Stimulated activated CD4-positive, alpha-beta T cell treated with anti-CD3 and anti-CD28 coated beads, Interleukin-12 subunit alpha, Interleukin-12 subunit beta, amount 100 ng/mL, for 48 hours (primary cell): ENCODE measurements around the gene SLC51B.
"Not testable (repeated sequence)": the region's sequence is repeated elsewhere in the genome, so short reads cannot be mapped to it uniquely, and the experiment has no call there.

Experiments used
- DNase-seq, 3 donors: peaks; one replicate each; pipeline ENCODE4 v3.0.0-alpha.2; 2020; ENCODE audit warnings: low read depth in 2 of 3, low spot score in 1 of 3

The SLC51B gene

DNA sequence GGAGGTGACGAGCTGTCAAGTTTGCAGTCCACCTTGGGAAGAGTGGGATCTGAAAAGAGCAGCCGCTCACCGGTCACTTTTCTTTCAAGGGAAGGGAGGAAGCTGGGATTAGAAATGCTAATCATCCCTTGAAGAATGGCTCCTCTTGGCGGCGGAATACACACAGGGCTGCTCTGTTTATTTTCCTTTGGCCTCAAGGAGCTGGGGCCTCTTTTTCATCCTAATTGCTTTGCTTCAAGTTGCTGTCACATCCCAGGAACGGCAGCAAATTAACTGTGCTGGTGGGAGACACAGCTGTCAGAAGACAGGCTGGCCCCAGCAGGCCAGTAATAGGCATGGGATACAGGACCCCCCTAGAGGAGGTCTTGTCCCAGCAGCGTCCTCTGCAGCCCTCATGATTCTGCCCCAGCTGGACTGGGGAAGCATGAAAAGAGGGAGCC lies 38.1 kb downstream of the SLC51B start:
- no peak for DNase-seq

DNA sequence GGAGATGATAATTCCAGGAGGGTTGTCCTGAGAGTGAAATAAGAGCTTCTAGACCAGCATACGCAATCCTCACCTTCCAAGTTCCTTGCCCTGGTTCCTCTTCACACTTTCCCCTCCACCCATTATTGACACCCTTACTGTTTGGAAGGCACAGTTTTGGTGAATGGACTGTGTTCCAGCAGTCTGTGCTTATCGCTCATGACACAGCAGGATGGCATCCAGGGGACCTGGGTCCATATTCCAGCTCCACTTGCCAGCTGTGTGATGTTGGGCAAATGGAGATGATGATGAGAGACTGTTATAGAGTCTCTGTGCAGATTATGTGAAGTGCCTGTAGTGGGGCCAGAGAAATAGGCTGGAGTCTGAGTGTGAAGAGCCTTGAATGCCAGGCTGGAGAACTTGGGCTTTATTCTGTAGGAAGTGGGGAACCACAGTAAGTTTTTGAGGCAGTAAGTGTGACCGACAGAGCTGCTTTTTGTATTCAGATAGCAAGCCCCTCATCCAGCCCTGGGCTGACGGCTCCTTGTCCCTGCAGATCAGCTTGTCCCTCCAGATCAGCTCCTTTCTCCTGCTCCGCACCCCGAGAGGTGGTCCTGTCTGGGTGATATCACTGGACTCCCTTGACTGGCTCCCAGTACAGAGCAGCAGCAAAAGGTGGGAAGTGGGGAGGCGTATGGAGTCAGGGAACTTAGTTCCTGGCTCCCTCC lies 39.5 kb downstream of the SLC51B start:
- no peak for DNase-seq

DNA sequence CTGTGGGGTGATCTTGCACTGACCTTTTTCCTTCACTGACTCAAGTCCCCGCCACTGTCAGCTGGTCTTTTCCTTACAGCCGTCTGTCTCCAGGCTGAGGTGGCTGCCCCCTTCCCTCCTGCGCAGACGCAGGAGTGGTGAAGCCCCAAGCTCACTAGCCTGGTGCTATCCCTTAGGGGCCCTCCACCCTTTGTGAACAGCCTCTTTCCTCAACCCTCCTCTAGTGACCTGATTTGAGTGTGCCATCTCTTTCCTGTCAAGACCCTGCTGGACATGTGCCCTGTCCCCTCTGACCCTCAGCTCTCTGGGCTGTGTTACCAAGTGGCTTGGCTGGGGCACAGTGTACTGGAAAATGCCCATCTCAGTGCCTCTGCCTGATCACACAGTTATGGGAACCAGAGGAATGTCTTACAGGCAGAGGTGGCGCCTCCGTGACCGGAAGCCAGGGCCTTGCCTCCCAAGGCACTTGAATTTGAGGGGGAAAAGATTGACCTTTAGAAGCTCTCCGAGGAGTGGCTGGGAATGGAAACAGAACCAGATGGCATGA lies 40.1 kb downstream of the SLC51B start:
- no peak for DNase-seq

DNA sequence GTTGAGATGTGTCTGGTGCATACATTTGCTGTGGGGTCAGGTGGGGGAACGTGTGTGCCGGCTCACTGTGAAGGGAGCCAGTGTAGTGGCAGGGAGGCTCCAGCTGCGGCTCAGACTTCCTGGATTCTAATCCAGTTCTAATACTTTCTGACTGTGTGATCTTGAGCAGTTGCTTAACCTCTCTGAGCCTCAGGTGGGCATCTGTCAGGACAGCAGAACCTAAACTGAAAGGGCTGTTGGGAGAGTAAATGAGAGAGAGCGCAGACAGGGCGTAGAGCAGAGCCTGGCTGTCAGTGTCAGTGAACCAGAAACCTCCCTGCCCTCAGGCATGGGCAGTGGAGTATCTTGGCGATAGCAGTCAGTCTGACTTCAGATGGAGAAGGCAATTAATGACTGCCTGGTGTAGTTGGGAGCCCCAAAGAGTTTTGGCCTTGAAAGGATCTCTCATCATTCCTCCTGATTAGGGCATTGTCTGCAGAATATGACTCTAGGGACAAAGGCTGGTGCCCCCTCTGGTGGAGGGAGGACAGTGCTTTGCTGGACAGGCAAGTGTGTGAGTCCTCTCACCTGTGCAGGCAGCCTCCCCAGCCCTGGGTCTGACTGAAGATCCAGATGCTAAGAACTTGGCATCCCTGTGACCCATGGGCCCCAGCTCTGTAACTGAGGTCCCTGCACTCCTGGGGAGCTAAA lies 40.9 kb downstream of the SLC51B start:
- DNase-seq = no peak

DNA sequence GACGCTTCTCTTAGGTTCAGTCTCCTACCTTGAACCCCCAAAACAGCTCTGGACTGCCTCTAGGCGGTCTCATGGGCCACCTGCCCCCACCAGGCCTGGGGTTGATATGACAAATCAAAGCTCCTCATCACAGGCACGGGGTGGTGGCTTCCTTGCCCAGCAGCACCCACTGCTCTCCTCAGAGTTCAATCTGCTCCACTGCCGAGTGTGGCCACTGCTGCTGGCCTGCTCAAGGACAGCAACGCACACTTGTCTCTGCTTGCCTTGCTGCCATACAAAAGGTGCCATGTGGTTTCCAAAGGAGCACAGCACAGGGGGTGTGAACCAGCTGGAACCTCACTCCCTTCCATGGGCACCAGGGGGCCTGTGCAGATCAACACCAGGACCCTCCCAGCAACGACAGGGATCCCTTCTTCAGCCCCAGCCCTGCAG lies 41.5 kb downstream of the SLC51B start:
- DNase-seq = no peak

DNA sequence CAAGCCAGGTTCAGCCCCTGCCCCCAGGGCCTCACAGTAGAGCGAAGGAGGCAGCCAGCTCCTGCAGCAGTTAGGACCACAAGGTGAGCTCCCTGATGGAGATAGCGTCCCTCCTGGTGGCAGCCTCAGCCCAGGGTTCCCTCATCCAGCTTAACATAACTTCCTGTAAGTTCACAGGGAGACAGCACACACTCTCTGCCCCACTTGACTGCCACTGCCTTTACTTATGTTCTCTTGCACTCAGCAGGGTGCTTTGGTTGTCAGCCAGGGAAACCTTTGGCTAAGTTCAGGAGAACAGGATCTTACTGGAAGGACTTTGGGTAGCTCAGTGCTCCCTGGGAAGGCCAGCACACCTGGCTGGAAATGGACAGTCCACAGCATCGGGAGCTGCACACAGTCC lies 42.2 kb downstream of the SLC51B start:
- no peak for DNase-seq

DNA sequence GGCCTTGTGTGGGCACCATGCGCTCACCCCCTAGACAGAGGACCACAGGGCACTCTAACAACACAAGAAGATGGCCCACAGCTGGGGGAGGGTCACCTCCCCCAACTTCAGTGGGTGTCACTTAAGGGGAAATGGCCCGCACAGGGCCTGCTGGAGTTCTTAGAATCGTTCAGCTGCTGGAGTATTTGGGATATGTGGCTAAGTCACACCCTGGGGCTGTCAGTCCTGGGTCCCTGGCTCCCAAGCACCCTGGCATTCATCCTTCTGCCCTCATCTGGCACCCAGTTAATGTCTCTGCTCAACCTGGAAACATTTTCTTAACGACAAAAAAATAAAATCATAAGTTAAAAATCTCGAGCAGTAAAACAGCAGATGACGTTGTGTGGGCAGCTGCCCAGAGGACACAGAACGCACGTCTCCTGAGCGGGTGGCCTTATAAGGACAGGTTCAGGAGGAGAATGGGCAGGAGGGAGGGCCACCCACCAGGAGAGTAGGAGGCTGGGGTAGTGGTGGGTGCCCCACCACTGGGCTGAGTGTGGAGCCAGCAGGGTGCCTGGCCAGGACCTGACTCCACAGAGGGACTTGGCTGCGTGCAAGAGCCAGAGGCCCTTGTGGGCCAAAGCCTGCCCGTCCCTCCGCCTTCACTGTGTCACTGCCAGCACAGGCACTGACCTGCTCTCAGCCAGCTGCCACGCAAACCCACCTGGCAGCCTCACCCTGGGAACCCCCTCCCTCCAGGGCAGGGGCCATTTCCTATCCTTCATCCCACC lies 42.9 kb downstream of the SLC51B start:
- DNase-seq = no peak

DNA sequence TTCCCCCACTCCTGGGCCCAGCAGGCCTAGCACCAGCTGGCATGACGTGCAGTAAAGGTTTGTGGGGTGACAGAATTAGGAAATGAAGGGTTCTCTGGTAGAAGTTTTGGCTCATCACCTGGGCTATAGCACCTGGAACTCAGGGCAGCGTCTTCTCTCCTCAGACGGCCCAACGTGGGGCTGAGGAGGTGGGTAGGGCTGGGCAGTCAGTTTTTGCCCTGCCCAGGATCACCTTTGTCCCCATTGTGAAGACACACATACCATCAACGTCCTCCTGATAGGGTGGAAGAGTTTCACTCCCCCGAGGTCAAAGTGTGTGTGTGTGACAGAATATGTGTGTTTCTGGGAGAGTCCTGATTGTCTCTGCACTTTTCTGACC lies 43.4 kb downstream of the SLC51B start:
- no peak for DNase-seq

DNA sequence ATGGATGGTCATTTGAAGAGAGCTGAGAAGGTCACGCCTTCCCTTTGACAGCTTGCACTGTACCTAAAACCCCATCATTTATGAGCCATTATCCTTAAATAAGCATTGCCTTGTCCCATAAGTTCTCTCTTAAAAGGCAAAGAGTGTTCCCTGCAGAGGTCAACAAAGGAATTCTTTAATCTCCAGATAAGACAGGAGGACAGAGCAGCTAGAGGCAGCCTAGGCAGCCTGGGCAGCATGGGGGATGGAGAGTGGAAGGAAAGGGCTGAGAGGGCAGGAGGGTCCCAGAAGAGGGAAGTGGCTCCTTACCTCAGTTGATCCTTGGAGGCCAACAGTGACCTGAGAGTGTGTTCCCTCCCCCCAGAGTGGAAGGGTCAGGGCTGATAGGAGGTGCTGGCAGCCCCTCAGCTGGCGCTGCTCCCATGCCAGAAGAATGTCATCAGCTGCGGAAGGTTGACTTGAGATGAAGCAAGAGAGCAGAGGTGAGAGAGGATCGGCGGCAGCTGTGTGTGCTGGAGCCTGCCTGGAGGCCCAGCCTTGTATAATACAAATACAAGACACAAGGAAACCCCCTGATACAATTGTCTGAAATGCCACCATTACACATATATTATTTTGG lies 44.1 kb downstream of the SLC51B start:
- DNase-seq = no peak

DNA sequence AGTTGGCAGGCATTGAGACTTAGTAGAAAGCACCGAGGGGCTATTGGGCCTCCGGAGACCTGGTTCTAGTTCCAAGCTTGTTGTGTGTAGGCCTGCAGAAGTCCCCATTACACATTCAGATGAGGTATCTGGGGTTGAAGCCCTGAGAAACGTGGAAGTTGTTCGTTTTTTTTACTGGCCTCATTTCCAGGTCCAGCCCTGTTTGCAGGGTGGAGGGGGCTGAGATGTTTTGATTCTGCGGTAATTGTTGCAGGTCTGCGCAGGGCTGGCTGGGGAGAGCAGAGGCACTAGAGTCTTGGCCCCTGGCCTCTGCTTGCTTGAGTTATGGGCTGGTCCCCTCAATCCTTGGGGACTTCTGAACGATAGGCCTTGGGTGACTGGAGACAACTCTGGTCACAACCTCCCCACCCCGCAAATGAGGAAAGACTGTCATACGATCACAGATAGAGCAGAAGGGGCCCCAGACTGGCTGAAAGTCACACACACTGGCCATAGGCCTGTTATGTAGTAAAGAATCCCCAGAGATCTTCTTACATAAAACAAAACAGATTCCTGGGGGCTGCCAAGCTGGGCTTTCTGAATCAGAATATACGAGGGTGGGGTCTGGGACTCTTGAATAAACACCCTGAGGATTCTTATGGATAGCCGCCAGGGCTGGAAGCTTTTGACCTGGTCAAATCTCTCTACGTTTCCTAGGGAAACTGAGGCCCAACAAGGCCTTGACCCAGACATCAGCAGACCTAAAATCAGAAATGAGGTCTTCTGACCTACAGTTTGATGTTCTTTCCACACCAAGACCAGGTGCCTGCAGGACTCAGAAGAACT lies 47.0 kb downstream of the SLC51B start:
- no peak for DNase-seq

DNA sequence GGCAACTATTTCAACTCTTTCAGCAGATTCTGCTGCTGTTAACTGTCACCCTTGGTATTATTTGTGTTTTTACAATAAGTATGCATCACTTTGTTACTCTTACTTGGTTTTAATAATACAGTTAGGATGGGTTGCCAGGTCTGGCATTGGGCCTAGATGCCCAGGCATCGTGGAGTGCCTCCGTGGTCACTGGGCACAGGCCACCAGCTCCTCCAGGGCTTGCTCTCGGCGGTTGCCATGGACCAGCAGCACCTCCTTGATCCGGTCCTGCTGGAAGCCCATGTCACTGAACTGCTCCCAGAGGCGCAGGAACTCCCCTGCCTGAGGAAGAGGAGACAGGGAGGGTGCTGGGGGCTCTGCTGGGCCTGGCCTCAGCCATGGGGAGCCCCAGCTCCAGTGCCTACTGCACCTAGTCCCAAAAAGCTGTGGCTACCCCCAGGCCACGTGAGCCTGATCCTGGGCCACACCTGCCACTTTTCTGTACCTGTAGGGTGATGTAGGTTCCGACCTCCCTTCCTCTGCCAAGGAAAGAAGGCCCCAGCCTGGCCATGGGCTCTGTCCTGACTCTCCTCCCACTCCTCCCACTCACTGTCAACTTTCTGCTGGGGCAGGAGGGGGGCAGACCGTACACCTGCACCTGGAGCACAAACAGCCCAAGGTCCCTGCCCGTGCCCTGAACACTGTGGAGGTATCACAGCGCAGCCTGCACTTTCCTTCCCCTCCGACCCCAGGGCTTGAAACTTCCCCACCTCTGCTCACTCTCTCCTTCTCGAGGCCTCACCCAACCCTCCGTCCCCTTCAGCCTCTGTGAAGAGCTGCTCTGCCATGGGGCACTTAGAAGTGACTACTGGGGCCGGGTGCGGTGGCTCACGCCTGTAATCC lies 48.0 kb downstream of the SLC51B start:
- DNase-seq = no peak

DNA sequence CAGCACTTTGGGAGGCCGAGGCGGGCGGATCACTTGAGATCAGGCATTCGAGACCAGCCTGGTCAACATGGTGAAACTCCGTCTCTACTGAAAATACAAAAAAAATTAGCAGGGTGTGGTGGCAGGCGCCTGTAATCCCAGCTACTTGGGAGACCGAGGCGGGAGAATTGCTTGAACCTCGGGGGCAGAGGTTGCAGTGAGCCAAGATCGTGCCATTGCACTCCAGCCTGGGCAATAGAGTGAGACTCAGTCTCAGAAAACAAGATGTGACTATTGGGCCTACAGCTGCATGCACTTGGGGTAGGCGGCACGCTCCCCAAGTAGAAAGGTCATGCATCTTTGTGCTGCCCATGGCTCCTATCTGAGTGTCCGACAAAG lies 48.6 kb downstream of the SLC51B start:
- DNase-seq = not testable (repeated sequence)

DNA sequence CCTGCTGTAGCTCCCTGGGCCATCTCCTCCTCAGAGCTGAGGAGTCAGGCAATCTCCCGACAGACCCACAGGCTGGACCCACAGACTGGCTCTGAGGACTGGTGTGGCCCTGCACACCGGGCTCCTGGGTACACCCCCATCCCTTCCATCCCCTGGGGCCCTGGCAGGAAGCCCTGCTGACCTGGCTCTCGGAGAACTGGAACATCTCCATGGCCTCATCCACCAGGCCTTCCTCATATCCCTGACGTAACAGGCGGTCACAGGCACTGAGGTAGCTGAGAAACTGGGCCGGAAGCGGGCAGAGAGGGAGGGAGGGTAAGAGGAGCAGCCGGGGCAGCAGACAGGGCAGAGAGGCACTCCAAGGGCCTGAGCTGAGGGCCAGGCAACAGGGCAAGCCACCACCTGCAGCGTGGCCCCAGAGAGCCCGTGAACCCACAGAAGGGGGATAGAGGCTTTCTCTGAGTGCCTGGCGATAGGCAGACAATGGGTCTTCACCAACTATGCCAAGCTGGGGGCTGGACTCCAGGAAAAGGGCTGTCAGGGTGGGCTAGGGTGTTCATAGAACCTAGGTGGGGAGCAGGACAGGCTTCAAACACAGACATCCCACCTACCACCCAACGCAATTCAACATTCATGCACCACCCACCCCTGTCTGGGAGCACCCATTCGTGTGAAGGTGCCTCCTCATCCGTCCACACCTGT lies 49.3 kb downstream of the SLC51B start:
- DNase-seq = no peak

DNA sequence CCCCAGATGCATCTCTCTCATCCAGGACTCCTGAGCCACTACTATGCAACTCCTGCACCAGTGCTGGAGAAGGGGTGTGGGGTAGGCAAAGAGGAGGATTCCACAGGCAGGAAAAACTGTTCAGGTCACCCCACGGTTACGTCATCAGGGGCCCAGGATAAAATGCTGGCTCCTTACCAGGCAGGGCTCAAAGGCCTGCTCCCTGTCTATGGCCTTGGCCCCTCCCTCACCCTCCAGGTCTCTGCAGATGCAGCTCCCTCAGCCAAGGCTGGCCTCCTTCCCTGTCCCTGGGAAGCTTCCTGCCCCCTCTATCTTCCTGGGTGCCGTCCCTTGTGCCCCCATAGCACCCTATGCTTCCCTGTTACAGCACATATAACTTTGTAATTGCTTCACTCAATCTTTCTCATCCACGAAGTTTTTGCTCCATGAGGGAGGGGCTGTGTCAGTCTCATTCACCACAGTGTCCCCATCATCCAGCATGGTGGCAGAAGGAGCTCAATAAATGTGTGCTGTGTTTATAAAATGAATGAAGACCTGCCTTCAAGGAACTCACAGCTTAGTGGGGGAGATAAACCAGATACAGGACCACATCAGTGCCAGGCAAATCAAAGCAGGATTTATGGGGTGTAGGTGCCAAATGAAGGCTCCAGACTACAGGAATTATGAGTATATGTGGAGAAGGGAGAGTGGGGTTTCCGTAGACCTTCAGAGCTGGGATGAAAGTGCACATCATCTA lies 50.0 kb downstream of the SLC51B start:
- no peak for DNase-seq

DNA sequence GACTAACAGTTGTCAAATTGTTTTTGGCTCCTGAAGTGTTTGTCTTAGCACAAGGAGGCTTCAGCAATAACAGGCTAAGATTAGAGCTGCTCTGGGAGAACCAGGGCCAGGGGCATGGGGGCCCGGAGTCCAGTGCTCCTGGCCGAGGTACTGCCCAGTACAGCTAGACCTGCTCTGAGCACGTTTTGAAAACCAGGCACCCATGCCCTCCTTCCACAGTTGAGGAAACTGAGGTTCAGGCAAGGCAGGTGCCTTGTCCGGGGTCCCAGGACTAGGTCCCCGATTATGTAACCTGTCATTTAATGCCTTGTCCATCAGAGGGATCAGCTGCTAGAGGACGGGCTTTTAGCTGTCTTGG lies 50.5 kb downstream of the SLC51B start:
- no peak for DNase-seq

DNA sequence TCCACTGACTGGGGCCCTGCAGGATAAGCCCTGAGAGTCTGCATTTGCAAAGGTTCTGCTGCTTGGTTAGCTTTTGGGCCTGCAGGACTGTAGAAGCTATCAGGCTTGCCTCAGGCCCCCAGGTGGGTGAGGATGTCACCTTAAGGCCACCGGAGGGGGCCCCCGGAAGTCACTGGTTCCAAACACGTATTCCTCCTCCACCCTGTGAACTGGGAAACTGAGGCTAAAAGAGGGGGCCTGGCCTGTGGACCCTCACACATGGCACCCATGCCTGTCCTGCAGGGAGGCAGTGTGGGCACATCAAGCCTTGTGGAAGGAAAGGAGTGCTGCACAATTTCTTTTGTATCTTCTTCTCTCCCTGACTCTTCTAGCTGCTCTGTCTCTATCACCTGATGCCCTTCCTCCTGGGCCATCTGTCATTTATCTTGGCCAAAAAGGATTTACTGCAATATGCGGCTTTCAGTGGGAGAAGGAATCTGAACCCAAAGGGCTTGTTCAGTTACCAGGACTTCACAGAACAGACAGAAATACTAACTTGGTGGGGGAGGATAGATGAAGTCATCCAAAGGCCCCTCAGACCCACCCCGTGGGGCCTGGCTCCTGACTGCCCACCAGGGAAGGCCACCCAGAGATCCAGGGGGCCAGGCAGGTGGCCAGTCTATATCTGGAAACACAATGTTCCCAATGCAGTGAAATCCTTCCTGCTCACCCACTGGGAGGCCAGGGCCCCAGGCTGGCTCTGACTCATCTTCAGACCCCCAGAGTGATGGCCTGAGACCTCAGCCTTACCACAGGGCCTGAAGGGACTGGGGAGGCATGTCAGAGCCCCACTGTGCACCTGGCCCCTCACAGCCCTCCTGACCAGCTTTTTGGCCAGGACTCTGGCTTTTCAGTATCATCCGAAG lies 51.5 kb downstream of the SLC51B start:
- no peak for DNase-seq

DNA sequence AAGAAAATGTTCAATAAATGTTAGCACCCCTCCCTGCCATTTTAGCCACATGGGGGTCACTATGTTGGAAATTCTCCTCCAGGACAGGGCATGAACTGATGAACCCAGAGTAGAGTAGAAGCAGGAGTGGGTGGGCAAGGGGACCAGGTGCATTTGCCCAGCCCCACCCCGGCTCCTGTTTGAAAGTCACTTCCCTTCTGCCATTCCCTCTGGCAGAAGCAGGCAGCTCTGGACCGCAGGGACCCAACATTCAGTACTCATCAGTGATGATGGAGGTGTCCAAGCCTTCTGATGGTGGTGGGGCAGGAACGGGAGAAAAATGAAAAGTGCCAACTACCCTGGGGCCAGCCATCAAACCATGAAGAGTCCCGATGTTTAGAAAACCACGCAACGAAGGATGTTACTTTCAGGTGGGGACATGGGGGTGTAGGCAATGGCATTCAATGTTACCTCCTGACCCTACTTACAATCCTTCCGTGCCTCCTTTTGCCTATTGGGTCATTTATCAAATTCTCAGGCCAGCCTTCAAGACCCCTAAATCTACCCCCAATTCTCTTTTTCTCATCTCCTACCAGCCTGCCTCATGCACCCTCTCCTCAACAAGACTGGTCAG lies 52.6 kb downstream of the SLC51B start:
- DNase-seq = no peak
